Upper lobe of right lung (tissue), 1 donor: ENCODE results near the gene SLC2A13. TPM values are rescaled to one million over a fixed set of nuclear protein-coding genes. Genes with fewer than 3 reads are reported as not detected.

Experiments used
- ATAC-seq: fragments of 200-7000 bp; cut with Tn5 transposase; one replicate; pipeline ENCODE4 v1.9.1; 2020; ENCODE audit warnings: mild to moderate bottlenecking, moderate library complexity
- DNase-seq: peaks from one replicate; pipeline ENCODE4 v3.0.0-alpha.2; 2020
- H3K27ac ChIP-seq: fragments of 200-600 bp; one replicate; pipeline ENCODE4 v1.8.0; 2022
- H3K27me3 ChIP-seq: fragments of 200-600 bp; one replicate; pipeline ENCODE4 v1.8.0; 2022; ENCODE audit warnings: mild to moderate bottlenecking
- H3K36me3 ChIP-seq: fragments of 200-600 bp; one replicate; pipeline ENCODE4 v1.8.0; 2022
- H3K4me1 ChIP-seq: fragments of 200-600 bp; one replicate; pipeline ENCODE4 v1.8.0; 2022
- H3K4me3 ChIP-seq: fragments of 200-600 bp; one replicate; pipeline ENCODE4 v1.8.0; 2022; ENCODE audit warnings: mild to moderate bottlenecking
- H3K9me3 ChIP-seq: fragments of 200-600 bp; one replicate; pipeline ENCODE4 v1.8.0; 2022
- intact Hi-C: fragments of 100-400 bp; cut with DNase I; formaldehyde crosslinking; loops from one replicate; pipeline ENCODE4 v1.11.0; 2022
- total RNA-seq: library from RNA; stranded (reverse); fragmentation: NEBNext Ultra II Directional; extraction: Animal tissue kit (Norgen Biotek cat#: 25700); gene quantifications from one replicate; pipeline ENCODE4 v1.2.1, GENCODE V29; 2021
- TF ChIP-seq, protein P1 (sequence below): fragments of 200-600 bp; IDR thresholded peaks from one replicate; pipeline ENCODE4 v1.8.0; 2022; ENCODE audit warnings: antibody characterized with exemption
- donor health status: DM: no; HTN: yes; CAD: no; lungs with severe emphysema.

The SLC2A13 gene
- total RNA-seq, 1 donor from 2014 or later, result 11.3 TPM

DNA sequence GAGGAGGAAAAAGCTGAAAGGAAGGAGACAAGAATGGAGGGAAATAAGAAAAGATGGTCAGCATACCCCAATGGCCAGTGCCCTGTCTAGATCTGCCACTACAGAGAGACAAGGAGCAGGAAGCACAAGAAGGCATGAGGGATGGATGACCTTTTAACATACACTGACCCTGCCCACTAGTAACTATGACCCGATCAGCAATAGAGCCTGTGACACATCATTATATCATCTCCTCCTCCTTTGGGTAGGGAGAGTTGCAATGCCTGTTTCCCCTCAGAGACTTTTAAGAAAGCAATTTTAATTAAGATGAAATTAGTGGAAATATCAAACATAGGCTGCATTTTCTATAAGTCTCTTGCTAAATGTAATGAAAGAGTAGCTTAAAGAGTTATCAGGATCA, 4.7 kb upstream of the SLC2A13 start:
- intact Hi-C loops, result no loop called here
- no peaks in the 10 kb centered on the region for H3K4me1 ChIP-seq
- no peak overlapping the region for H3K27ac ChIP-seq
- no peaks in the 10 kb centered on the region for H3K36me3 ChIP-seq
- H3K27me3 ChIP-seq, result no peaks in the 10 kb centered on the region
- no peak overlapping the region for H3K4me3 ChIP-seq
- TF ChIP-seq, protein P1, sequence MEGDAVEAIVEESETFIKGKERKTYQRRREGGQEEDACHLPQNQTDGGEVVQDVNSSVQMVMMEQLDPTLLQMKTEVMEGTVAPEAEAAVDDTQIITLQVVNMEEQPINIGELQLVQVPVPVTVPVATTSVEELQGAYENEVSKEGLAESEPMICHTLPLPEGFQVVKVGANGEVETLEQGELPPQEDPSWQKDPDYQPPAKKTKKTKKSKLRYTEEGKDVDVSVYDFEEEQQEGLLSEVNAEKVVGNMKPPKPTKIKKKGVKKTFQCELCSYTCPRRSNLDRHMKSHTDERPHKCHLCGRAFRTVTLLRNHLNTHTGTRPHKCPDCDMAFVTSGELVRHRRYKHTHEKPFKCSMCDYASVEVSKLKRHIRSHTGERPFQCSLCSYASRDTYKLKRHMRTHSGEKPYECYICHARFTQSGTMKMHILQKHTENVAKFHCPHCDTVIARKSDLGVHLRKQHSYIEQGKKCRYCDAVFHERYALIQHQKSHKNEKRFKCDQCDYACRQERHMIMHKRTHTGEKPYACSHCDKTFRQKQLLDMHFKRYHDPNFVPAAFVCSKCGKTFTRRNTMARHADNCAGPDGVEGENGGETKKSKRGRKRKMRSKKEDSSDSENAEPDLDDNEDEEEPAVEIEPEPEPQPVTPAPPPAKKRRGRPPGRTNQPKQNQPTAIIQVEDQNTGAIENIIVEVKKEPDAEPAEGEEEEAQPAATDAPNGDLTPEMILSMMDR, result no peak
- H3K9me3 ChIP-seq, result no peaks in the 10 kb centered on the region
- ATAC-seq (no peak), DNase-seq (no peak)

DNA sequence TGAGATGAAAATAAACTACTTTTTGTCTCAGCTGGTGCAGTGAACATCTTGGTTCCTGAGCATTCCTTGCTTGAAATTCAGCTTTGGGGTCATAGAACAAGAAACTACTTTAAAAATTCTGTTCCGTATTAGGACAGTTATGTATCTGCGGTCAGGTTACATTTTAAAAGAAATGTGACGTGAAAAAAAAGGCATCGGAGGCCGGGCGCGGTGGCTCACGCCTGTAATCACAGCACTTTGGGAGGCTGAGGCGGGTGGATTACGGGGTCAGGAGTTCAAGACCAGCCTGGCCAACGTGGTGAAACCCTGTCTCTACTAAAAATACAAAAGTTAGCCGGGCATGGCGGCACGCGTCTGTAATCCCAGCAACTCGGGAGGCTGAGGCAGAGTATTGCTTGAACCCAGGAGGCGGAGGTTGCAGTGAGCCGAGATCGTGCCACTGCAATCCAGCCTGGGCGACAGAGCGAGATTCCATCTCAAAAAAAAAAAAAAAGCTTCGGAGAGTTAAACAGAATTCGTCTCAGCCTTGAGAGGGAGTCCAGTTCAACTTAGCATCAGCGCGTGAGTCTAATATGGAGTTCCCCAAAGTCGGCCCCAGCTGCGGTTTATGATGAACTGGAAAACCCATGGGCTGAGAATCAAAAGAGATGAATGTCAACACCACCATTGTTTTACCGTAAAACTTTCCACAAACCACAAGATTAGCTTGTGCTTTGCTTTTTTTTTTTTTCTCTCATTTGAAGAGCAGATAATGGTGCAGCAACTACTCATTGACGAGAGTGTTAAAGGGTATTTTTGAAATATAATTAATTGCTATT, 2.1 kb upstream of the SLC2A13 start:
- Histone ChIP-seq H3K4me3 (no peak overlapping the region), H3K4me1 (peaks cover 8% of the 10 kb centered on the region), H3K27me3 (no peaks in the 10 kb centered on the region), H3K9me3 (no peaks in the 10 kb centered on the region), H3K36me3 (no peaks in the 10 kb centered on the region), H3K27ac (no peak overlapping the region)
- TF ChIP-seq, protein P1, result no peak
- ATAC-seq, result no peak
- intact Hi-C loops, result loop anchor here (10.0 kb wide), 1 partner anchor 93 kb away; no protein-coding TSS in a partner anchor
- DNase-seq, result no peak

DNA sequence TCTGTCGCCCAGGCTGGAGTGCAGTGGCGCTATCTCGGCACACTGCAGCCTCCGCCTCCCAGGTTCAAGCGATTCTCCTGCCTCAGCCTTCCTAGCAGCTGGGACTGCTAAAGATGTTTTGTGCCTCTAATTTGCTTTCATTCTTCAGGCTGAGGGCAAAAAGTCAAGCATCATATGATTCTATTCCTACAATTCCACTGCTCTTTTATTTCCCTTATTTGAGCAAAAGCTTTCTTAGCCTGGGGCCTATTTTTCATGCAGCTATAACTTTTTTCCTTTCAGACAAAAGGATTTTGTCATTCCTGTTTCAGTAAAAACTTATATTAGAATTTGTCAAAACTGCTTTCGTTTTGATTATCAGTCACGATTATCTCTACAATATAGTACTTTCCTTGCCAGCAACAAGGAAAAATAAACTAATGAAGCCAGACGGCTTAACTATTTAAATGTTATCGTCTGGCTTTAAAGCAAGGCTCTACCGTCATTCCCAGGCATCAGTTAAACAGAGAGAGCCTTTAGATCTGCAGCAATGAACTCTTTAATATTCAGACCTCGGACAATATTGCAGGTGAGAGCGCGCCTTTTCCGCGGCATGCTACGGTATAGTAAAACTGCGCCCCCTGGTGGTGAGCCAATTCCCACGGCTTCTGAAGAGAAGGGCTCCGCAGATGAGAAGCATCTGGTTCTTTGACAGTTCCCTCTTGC, 1.4 kb upstream of the SLC2A13 start:
- TF ChIP-seq, protein P1, result peak; percentile 98
- no peaks in the 10 kb centered on the region for H3K9me3 ChIP-seq
- H3K36me3 ChIP-seq, result no peaks in the 10 kb centered on the region
- H3K27me3 ChIP-seq, result no peaks in the 10 kb centered on the region
- ATAC-seq (peak; percentile 69), DNase-seq (peak; percentile 92)
- peaks cover 8% of the 10 kb centered on the region for H3K4me1 ChIP-seq
- peak overlapping the region; percentile 42 for H3K4me3 ChIP-seq
- intact Hi-C loops, result loop anchor here (10.0 kb wide), 1 partner anchor 92 kb away; no protein-coding TSS in a partner anchor
- H3K27ac ChIP-seq, result no peak overlapping the region

DNA sequence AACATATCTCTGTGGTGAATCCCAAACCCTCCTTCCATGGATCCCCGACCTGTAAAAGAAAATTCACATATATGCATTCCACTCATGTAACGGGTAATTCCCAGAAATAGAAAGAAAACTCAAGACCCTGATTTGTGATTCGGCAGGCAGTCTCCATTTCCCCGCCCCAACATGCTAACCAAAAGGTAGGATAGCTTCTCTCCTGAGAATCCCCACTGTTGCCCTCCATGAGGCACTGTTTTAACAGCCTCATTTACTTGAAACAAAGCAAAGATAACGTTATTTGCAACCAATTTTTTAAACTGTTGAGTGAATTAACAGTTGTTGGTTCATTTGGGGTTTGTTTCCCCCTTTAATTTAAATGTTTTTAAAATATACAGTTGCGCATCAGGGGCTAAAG, 774 bp upstream of the SLC2A13 start:
- Histone ChIP-seq H3K27ac (no peak overlapping the region), H3K4me1 (peaks cover 8% of the 10 kb centered on the region), H3K27me3 (no peaks in the 10 kb centered on the region), H3K4me3 (peak overlapping the region; percentile 81), H3K36me3 (no peaks in the 10 kb centered on the region), H3K9me3 (no peaks in the 10 kb centered on the region)
- TF ChIP-seq, protein P1, result no peak
- intact Hi-C loops, result loop anchor here (10.0 kb wide), 1 partner anchor 92 kb away; no protein-coding TSS in a partner anchor
- no peak for DNase-seq
- ATAC-seq, result no peak

DNA sequence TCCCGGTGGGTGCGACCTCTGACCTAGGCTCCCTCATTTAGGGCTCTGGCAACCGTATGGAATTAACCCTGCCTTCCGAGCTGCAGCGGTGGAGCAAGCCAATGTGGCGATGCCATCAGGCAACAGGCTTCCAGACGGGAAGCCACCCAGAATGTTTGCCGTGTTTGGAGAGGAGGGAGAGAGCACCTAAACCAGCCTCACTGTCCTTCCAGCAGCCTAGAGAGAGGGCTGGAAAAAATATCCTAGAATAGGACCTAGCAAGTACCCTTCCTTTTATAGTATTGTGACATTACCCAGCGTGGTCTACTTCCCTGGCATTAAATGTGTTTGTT, 287 bp upstream of the SLC2A13 start:
- Histone ChIP-seq H3K27me3 (no peaks in the 10 kb centered on the region), H3K4me1 (peaks cover 8% of the 10 kb centered on the region), H3K36me3 (no peaks in the 10 kb centered on the region), H3K9me3 (no peaks in the 10 kb centered on the region), H3K4me3 (peak overlapping the region; percentile 81), H3K27ac (no peak overlapping the region)
- intact Hi-C loops, result loop anchor here (10.0 kb wide), 1 partner anchor 91 kb away; no protein-coding TSS in a partner anchor
- ATAC-seq (no peak), DNase-seq (no peak)
- TF ChIP-seq, protein P1, result no peak
